ENCODE measurements around the gene SOBP.

SOBP gene

GRCh38 chr6:107591346-107591745, 101.4 kb downstream of the SOBP start:
- no peak for DNase-seq

DNA sequence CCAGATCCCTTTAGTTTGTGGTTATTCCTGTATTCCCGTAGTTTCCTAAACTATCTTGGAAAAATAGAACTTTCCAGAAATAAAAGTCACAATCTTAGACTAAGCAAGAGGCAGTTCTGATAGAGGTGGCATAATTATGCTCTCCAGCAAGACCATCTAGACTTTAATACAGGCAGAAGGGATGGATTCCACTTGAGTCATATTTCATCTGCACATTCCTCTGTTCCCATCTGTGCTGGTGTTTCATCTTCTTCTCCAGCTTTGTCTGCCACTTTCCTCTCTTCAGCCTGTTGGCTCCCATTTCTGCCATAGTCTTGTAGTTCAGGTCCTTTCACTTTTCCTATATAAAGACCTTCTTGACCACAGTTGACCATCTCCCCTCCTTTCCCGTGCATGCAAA, 102.9 kb downstream of the SOBP start:
- DNase-seq, result no peak

DNA sequence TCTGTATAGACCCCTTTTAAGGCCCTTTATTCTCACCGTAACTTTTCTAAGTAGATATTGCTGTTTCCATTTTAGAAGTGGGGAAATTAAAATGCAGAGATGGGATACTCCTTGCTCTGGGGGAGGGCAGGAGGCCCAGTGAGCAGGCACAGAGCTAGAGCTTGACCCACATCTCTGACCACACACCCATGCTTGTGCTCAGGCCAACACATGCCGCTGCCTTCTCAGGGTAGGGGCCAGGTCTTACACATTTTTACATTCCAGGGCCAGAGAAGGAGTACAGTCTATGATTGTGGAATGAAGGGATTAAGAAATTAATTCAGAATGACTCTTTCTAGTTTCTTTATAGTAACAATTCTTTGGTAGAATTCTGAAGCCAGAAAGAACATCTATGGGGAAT, 104.8 kb downstream of the SOBP start:
- no peak for DNase-seq

- DNase-seq, result no peak
Observed at GRCh38 chr6:107598091-107598490, 108.2 kb downstream of the SOBP start.

DNA sequence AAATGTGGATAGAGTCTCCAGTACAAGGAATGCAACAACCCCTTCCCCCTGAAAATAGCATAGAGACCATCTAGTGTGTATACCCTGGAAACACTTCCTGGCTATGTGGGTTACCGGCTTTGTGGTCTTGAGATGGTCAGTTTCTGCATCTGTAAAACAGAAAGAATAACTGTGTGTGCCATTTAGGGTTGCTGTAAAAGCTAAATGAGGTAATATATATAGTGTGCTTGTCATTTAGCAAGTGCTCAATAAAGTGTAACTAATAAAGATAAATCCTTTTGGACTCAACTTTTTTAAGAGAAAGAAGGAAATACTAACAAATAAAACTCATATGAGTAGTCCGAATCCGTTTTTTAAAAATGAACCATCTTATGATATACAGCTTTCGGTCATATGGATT, 109.1 kb downstream of the SOBP start:
- DNase-seq, result no peak

DNA sequence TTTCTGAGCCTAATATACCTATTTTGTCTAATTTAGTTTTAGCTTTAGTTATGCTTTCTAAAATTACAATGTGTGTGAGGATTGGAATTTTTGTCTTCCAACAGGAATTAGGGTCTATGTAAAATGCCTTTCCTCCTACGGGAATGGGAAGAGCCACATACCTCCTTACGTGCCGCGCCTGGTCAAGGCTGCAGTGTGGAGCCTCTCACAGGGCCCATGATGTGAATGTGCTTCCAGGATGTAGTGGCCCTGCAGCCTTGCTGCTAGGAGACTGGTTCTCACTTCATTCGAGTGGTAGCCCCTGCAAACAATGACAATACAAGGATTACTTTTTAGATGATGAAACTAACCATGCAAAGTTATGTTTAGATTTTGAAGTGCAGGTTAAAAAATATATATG, 110.2 kb downstream of the SOBP start:
- no peak for DNase-seq

DNA sequence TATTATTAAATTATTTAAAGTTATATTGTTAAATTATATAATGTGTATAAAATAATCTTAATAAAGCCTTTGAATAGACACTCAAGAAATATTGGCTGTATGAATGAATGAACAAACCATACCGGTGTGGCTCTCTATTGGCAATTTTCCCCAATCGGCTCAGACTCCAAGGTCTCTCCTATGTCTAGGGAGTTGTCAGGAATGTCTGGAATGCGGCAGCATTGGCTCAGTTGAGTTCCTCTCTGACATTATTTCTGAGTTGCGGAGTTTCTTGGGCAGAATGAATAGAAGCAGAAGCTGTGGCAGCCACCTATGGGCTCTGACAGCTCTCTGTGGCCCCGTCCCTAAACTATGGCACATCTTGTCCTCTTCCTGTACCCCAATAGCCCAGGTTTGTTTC, 111.0 kb downstream of the SOBP start:
- DNase-seq, result no peak

DNA sequence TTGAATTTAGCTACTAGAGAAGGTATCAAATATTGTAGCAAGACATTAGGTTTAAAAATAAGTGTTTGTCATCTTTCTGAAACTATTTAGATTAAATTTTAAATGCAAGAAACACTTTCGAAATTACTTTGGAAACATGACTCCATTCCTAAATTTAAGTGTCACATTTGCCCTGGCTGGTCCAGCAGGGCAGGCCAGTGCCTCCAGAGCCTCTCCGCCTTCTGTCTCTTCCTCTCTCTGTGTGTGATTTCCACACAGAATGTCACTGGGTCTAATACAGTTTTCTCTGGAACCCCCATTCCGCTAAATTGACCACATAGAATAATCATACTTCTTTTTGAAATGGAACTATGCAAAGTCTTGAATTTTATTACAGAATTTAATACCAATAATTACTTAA, 111.5 kb downstream of the SOBP start:
- no peak for DNase-seq

- no peak for DNase-seq
Observed at GRCh38 chr6:107602321-107603005, 112.5 kb downstream of the SOBP start.

DNA sequence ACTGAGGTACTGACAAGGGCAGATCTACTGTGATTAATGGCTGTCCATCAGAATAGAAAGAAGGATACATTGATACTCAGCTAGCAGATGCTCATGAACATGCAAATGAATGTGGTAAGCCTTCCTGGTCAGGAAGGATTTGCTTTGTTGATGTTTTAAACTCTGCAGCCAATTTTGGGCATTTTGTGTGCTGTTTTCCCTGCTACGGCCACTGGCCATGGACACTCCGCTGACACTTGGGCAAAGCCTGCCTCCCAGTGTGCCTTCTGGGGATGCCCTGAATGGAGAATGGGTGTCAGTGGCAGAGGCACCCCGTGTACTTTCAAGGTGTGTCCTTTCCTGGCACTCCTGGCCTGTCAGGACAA, 113.1 kb downstream of the SOBP start:
- DNase-seq, result no peak

- DNase-seq, result no peak
Observed at GRCh38 chr6:107604549-107604948, 114.6 kb downstream of the SOBP start.

DNA sequence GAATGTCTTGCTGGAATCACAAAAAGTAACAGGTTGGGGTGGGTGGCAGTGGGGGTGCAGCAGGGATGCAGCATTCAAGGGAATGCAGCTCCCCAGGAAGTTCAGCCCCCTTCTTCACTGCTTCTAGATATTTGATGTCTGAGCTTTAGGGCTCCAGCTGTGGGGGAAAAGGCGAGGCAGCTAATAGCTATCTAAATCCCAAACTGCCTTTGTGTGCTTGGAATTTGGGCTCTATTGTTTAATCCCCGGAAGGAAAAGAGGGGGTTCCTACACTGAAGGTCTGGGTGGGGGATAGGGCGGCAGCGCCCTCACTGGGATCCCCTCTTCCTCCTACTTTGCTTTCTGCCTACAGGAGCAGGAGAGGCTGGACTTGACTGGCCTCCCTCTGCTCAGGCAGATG, 116.5 kb downstream of the SOBP start:
- DNase-seq, result no peak

- DNase-seq, result no peak
Observed at GRCh38 chr6:107607116-107607515, 117.2 kb downstream of the SOBP start.

DNA sequence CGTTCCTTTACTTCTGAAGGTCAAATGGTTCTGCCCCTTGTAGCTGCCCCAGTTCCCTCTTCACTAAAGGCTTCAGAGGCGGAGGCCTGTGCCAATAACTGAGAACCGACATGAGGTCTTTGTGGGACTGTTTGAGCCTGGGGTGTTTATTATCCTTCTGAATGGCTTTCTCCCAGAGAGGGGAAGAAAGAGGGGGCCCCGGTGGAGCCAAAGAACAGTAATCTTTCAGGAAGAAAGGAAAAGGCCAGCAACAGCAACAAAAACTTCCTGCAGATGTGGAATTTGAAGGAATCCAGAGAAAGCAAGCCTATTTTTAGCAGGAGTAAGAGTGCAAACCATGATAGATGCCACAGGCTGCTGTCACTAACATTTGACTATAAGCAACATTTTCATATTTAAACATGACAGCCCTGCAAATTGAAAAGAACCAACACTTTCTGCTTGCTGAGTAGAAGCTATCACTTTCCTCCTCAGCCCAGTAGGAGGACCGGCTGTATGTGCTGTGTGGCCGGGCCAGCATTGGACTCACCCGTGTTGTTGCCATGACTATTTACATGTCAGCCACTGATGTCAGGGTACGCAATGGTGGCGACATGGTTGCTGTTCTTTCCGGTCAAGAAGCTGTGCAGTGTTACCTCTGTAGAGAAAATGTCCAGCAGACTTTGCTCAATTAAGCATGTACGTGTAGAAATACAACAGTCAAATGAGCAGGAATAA, 121.3 kb downstream of the SOBP start:
- DNase-seq, result no peak

- no peak for DNase-seq
Observed at GRCh38 chr6:107612762-107613415, 123.0 kb downstream of the SOBP start.

GRCh38 chr6:107613651-107614379, 123.9 kb downstream of the SOBP start:
- no peak for DNase-seq

- no peak for DNase-seq
Observed at GRCh38 chr6:107614828-107615227, 124.9 kb downstream of the SOBP start.

- DNase-seq, result no peak
Observed at GRCh38 chr6:107616775-107617174, 126.9 kb downstream of the SOBP start.

DNA sequence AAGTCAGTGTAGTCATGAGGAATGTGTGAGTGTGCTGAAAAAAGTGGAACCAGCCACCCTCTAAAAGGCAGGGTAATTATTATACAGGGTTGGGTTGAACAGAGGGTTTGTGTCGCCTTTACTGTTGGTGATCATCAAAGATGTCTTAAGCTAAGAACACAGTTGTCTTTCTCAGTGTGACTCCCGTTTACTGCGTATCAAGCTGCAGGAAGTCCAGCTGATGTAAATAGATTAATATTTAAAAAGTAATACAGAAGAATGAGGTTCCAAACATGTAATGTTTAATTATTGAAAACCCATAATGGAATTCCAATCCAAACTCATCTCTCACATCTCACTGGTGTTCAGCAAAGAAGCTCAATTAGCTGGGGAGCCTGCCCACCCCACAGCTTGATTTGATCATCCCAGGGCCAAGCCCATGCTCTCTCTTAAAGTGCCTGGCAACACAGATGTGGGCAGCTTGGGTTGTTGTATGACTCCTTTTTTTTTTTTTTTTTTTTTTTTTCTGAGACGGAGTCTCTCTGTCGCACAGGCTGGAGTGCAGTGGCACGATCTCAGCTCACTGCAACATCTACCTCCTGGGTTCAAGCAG, 127.5 kb downstream of the SOBP start:
- DNase-seq, result no peak

GRCh38 chr6:107618672-107619071, 128.8 kb downstream of the SOBP start:
- DNase-seq, result no peak

- no peak for DNase-seq
Observed at GRCh38 chr6:107620732-107621131, 130.8 kb downstream of the SOBP start.

DNA sequence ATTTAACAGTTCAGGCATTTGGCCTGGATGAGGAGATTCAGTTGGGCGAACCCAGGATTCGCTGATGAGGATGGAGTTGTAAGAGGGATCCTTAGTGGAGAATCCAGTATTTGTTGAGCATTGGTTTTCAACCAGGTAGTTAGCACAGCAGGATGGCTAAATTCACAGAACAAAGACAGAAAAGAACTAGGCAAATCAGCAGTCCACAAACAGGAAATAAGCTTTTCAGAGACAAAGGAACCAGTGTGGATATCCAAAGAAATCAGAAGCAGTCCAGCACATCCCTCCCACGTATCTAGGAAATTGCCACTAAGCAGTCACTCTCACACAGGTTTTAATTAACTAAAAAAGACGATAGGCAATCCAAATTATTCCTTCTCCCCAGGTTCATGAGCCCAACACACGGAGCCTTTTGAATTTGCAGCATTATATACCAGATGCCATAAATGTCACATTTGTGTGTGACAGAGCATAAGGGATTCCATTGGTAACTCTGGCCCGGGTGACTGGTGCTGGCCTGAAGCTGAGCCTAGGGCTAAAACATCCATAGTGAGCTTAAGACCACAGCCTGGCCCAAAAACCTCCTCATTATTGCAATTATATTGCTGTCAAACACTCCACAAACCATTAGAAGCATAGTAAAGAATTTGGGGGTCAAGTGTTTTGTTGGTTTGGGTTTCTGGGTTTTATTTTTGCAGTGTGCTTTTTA, 131.5 kb downstream of the SOBP start:
- peak; percentile 44 for DNase-seq

DNA sequence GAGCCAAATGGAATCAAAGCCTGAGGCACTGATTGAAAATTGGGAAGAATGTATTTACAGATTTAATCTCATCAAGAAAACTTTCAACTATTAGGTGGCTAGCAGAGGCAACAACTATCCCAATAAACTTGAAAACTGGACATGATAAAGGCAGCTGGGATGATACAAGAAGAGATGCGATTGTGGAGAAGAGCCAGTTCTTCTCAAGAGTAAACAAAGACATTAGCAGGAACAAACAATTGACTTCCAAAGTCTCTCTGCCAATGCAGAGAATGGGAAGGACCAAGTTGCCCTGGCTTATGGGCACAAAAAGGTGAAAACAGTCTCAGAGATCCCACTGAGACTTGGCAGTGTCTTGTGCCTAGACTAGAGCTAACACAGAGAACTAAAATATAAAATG, 132.4 kb downstream of the SOBP start:
- DNase-seq, result no peak

Data from NCI-H2081 treated with DMSO at 0.1 percent for 48 hours (cell line).